ENCODE results near the gene PER2.
"Not testable (repeated sequence)": the region's sequence is repeated elsewhere in the genome, so short reads cannot be mapped to it uniquely, and the experiment has no call there.

Gene PER2

DNA sequence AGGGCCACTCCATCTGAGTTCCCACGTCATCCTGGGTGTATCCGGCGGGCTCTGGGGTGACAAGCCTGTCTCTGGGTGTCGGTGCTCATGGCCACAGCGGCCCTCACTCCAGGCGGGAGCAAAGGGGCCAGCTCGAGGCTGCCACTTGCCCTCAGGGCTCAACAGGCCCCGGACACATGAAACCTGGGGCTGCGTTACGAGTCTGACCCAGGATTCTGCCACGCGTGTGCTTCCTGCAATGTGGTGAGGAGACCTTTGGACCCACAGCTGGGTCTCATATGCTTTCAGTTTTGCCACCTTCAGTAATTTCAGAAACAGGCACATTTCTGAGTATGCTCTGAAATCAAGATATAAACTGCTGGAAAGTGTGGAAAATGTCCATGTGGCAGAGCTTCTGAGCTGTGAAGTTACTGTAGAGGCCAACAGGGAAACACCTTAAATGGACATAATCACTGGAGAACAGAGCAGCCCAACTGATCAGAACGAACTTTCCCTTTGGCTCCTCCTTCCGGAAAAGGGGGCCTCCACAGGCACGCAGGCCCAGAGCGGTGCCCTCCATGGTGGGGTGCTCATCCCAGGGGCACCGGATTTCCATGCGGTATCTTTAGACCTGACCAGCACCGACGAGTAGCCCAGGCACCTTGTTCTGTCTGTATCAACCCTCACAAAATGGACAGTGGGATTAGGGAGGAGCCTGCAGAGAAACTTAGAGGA is 14.1 kb downstream of the PER2 start:
- in situ Hi-C loops (cut with MboI; ENCODE audit: low sequenced_read_pairs, unreplicated experiment), result no loop called here
- DNase-seq (ENCODE audit: low spot score), result no peak
- no peak for TF ChIP-seq CTCF (IDR thresholded peaks at IDR 0.05; ENCODE audit: borderline replicate concordance, control extremely low read depth, extremely low read depth, insufficient read depth, missing control alignments)

- DNase-seq (ENCODE audit: low spot score); in situ Hi-C loops (cut with MboI; ENCODE audit: low sequenced_read_pairs, unreplicated experiment): not testable (repeated sequence)
Measured at GRCh38 chr2:238273433-238273832, 15.0 kb downstream of the PER2 start.

GRCh38 chr2:238272156-238272555 is 16.3 kb downstream of the PER2 start:
- DNase-seq (ENCODE audit: low spot score), result no peak
- in situ Hi-C loops (cut with MboI; ENCODE audit: low sequenced_read_pairs, unreplicated experiment), result no loop called here
- no peak for TF ChIP-seq CTCF (IDR thresholded peaks at IDR 0.05; ENCODE audit: borderline replicate concordance, control extremely low read depth, extremely low read depth, insufficient read depth, missing control alignments)

GRCh38 chr2:238271686-238272085 is 16.7 kb downstream of the PER2 start:
- in situ Hi-C loops (cut with MboI; ENCODE audit: low sequenced_read_pairs, unreplicated experiment); DNase-seq (ENCODE audit: low spot score): not testable (repeated sequence)

- no peak for DNase-seq (ENCODE audit: low spot score)
- no peak for TF ChIP-seq CTCF (IDR thresholded peaks at IDR 0.05; ENCODE audit: borderline replicate concordance, control extremely low read depth, extremely low read depth, insufficient read depth, missing control alignments)
- in situ Hi-C loops (cut with MboI; ENCODE audit: low sequenced_read_pairs, unreplicated experiment), result no loop called here
Measured at GRCh38 chr2:238271061-238271554, 17.3 kb downstream of the PER2 start.

- in situ Hi-C loops (cut with MboI; ENCODE audit: low sequenced_read_pairs, unreplicated experiment), result no loop called here
- no peak for TF ChIP-seq CTCF (IDR thresholded peaks at IDR 0.05; ENCODE audit: borderline replicate concordance, control extremely low read depth, extremely low read depth, insufficient read depth, missing control alignments)
Measured at GRCh38 chr2:238270606-238271005, 17.8 kb downstream of the PER2 start.

DNA sequence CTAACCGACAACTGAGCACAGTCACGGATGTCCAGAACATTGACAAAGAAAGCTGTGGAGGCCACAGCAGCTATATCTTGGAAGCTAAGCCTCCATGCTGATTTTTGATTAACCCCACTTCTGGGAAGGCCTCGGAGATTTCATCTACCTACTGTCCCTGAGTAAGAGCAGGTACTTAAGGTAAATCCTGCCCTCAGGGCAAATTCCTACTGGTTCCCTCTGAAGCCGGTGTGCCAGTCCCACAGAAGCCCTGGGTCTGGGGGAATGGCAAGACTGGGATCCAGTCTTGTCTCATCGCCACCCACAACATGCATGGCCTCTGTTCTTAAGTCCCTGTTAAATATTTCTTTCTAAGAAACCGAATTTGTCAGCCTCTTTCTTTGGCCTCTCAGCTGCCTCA is 18.7 kb downstream of the PER2 start:
- in situ Hi-C loops (cut with MboI; ENCODE audit: low sequenced_read_pairs, unreplicated experiment), result no loop called here
- DNase-seq (ENCODE audit: low spot score), result no peak
- no peak for TF ChIP-seq CTCF (IDR thresholded peaks at IDR 0.05; ENCODE audit: borderline replicate concordance, control extremely low read depth, extremely low read depth, insufficient read depth, missing control alignments)

More at GRCh38 chr2:238270606-238271005, 17.8 kb downstream of the PER2 start:
- DNase-seq (ENCODE audit: low spot score), result no peak
